HG02759 (cell line): ENCODE results near the gene UNC5C.

Experiments
- ATAC-seq: cut with Tn5 transposase; IDR thresholded peaks from one replicate; pipeline ENCODE4 v1.9.1; 2021; ENCODE audit warnings: mild to moderate bottlenecking, moderate library complexity; ENCODE audit not compliant: unreplicated experiment

UNC5C gene

GRCh38 chr4:95410387-95410977 lies 138.3 kb downstream of the UNC5C start:
- ATAC-seq, result no peak

GRCh38 chr4:95409750-95410149 lies 139.0 kb downstream of the UNC5C start:
- no peak for ATAC-seq

- ATAC-seq, result no peak
These were observed 139.6 kb downstream of the UNC5C start for GRCh38 chr4:95409127-95409526.

- ATAC-seq, result no peak
These were observed 146.5 kb downstream of the UNC5C start for GRCh38 chr4:95402299-95402698.

- ATAC-seq, result no peak
These were observed 150.6 kb downstream of the UNC5C start for GRCh38 chr4:95398217-95398616.

GRCh38 chr4:95394752-95395306 lies 153.9 kb downstream of the UNC5C start:
- no peak for ATAC-seq

- ATAC-seq, result no peak
These were observed 155.0 kb downstream of the UNC5C start for GRCh38 chr4:95393821-95394220.

- ATAC-seq, result no peak
These were observed 159.9 kb downstream of the UNC5C start for GRCh38 chr4:95388911-95389310.

GRCh38 chr4:95387719-95388118 lies 161.1 kb downstream of the UNC5C start:
- ATAC-seq, result no peak

- ATAC-seq, result no peak
These were observed 162.4 kb downstream of the UNC5C start for GRCh38 chr4:95386410-95386809.

- ATAC-seq, result no peak
These were observed 166.8 kb downstream of the UNC5C start for GRCh38 chr4:95381843-95382580.

GRCh38 chr4:95379633-95380032 lies 169.1 kb downstream of the UNC5C start:
- no peak for ATAC-seq

GRCh38 chr4:95377366-95377900 lies 171.3 kb downstream of the UNC5C start:
- no peak for ATAC-seq

- no peak for ATAC-seq
These were observed 177.1 kb downstream of the UNC5C start for GRCh38 chr4:95371476-95372224.

- ATAC-seq, result no peak
These were observed 180.9 kb downstream of the UNC5C start for GRCh38 chr4:95367824-95368223.

GRCh38 chr4:95363966-95364365 lies 184.8 kb downstream of the UNC5C start:
- no peak for ATAC-seq

- ATAC-seq, result no peak
These were observed 185.2 kb downstream of the UNC5C start for GRCh38 chr4:95363559-95363925.

- no peak for ATAC-seq
These were observed 185.7 kb downstream of the UNC5C start for GRCh38 chr4:95362906-95363558.

- no peak for ATAC-seq
These were observed 186.7 kb downstream of the UNC5C start for GRCh38 chr4:95362066-95362465.

- ATAC-seq, result no peak
These were observed 187.1 kb downstream of the UNC5C start for GRCh38 chr4:95361696-95361965.
